ENCODE measurements around the gene PDXP.

The PDXP gene

DNA sequence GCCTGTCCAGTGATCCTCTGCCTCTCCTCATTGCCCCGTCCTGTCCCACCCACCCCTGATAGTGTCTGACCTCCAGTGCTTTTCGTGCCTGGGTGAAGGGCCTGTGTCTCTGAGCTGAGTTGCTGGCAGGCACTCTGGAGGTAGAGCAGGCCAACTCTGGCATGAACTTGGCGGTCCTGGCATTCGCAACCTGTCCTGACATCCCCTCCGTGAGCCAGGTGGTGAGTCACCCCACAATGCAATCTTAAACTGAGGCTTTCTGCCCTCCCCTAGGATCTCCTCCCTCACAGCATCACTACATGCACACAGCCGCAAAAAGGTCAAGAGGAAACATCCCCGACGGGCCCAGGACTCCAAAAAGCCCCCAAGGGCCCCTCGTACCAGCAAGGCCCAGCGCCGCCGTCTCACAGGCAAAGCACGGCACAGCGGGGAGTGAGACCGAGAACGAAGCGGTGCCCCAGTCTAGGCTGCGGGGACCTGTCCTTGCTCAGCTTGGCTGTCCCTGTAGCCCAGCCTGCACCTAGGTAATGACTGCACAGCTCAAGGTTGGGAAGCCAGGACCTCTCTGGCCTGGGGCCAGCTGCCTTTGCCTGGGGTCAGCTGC is 32.5 kb downstream of the PDXP start:
- TF ChIP-seq EGR1 (IDR thresholded peaks at IDR 0.05) (no peak), TAF1 (IDR thresholded peaks at IDR 0.05; ENCODE audit: low read depth) (no peak), CEBPB (IDR thresholded peaks at IDR 0.05) (no peak)
- TF ChIP-seq, protein P1, sequence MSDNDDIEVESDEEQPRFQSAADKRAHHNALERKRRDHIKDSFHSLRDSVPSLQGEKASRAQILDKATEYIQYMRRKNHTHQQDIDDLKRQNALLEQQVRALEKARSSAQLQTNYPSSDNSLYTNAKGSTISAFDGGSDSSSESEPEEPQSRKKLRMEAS (IDR thresholded peaks at IDR 0.05), result no peak

DNA sequence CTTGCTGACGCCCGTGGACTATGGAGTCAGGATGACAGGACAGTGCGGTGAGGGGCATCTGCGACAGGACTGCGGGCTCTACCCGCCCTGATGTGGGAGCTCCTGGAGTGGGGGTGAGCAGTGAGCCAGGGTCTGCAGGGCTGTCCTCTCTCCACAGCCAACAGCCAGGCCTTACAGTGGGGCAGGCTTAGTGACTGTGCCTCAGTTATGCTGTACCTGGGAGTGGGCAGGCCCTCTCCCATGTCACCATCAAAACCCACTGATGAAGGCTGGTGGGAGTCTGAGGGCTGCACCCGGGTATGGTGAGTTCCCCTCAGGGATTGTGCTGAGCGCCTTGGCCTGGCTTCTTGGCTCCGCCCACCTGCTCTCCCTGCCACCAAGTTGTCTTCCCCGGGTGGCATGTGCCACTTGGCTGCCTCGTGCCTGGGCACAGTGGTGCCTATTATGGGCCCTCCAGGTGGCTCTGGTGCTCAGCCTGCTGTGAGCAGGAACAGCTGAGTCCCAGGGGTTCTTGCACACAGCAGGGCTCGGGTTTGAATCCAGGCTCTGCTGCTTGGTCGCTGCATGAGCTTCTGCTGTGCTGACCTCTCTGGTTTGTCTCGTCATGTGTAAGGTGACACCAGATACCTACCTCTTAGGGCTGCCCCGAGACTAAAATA is 34.2 kb downstream of the PDXP start:
- no peak for TF ChIP-seq CREB1 (IDR thresholded peaks at IDR 0.05; ENCODE audit: low read depth)
- no peak for TF ChIP-seq TEAD4 (IDR thresholded peaks at IDR 0.05)
- TF ChIP-seq, protein P2, sequence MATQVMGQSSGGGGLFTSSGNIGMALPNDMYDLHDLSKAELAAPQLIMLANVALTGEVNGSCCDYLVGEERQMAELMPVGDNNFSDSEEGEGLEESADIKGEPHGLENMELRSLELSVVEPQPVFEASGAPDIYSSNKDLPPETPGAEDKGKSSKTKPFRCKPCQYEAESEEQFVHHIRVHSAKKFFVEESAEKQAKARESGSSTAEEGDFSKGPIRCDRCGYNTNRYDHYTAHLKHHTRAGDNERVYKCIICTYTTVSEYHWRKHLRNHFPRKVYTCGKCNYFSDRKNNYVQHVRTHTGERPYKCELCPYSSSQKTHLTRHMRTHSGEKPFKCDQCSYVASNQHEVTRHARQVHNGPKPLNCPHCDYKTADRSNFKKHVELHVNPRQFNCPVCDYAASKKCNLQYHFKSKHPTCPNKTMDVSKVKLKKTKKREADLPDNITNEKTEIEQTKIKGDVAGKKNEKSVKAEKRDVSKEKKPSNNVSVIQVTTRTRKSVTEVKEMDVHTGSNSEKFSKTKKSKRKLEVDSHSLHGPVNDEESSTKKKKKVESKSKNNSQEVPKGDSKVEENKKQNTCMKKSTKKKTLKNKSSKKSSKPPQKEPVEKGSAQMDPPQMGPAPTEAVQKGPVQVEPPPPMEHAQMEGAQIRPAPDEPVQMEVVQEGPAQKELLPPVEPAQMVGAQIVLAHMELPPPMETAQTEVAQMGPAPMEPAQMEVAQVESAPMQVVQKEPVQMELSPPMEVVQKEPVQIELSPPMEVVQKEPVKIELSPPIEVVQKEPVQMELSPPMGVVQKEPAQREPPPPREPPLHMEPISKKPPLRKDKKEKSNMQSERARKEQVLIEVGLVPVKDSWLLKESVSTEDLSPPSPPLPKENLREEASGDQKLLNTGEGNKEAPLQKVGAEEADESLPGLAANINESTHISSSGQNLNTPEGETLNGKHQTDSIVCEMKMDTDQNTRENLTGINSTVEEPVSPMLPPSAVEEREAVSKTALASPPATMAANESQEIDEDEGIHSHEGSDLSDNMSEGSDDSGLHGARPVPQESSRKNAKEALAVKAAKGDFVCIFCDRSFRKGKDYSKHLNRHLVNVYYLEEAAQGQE (IDR thresholded peaks at IDR 0.05; ENCODE audit: low read depth), result no peak
- TF ChIP-seq YY1 (IDR thresholded peaks at IDR 0.05; ENCODE audit: low read depth), result no peak
- TF ChIP-seq CEBPB (IDR thresholded peaks at IDR 0.05), result no peak
- no peak for TF ChIP-seq RAD21 (IDR thresholded peaks at IDR 0.05; ENCODE audit: low read depth)
- no peak for TF ChIP-seq TCF12 (IDR thresholded peaks at IDR 0.05; ENCODE audit: low read depth)
- TF ChIP-seq, protein P1 (IDR thresholded peaks at IDR 0.05), result no peak
- TF ChIP-seq, protein P3, sequence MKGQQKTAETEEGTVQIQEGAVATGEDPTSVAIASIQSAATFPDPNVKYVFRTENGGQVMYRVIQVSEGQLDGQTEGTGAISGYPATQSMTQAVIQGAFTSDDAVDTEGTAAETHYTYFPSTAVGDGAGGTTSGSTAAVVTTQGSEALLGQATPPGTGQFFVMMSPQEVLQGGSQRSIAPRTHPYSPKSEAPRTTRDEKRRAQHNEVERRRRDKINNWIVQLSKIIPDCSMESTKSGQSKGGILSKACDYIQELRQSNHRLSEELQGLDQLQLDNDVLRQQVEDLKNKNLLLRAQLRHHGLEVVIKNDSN (IDR thresholded peaks at IDR 0.05), result no peak
- TF ChIP-seq ZBTB7A (IDR thresholded peaks at IDR 0.05; ENCODE audit: low read depth), result no peak
- TF ChIP-seq EP300 (IDR thresholded peaks at IDR 0.05; ENCODE audit: borderline replicate concordance), result no peak
- no peak for TF ChIP-seq NFIC (IDR thresholded peaks at IDR 0.05)
- TF ChIP-seq FOXM1 (IDR thresholded peaks at IDR 0.05; ENCODE audit: borderline replicate concordance, low read depth), result no peak
- TF ChIP-seq TAF1 (IDR thresholded peaks at IDR 0.05; ENCODE audit: low read depth), result no peak
- TF ChIP-seq EGR1 (IDR thresholded peaks at IDR 0.05), result no peak

DNA sequence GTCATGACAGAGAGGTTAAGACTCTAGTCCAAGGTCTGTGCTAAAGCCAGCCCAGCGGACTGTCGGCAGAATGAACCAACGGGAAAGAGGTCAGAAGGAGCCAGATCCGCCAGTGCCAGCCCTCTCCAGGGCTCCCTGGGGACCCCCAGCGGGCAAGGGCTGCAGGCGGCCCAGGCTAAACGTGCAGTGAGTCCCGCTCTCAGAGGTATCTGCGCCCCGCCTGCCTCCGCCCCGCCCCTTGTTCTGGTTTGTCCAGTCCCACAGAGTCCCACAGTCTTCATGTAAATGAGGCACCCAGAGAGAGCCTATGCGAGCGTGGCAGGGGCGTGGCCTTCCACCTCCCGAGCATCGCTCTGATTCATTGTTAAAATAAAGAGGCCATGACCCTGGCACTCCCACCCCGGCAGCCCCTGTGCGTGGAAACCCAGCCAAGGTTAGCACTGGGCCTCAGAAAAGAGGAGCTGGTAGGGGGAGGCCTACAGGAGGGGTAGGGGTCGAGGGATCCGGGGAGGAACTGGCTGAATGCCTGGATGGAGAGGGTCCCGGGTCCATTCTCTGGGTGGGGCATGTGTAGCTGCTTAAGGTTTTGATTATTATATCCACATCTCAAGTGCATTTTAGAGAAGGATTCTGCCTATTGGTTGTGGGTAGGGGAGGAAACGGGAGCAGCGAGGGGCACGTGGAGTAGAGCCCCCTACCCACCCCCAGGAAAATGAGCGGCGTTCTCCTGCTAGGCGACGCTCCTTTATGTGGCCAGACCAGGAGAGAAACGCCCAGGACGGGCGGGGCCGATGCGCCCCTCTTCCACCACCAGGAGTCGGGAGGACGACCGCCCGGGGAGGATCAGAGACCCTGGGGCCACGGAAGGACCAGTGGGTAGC is 38.4 kb downstream of the PDXP start, which contains the start of gene TRIOBP:
Gene TRIOBP, plus strand, starts transcription at position 392 of the 881 bp plus-strand sequence. CDS start 4,318 bp downstream, outside the sequence.
- peak; percentile 37 for TF ChIP-seq RAD21 (IDR thresholded peaks at IDR 0.05; ENCODE audit: low read depth)
- no peak for TF ChIP-seq YY1 (IDR thresholded peaks at IDR 0.05; ENCODE audit: low read depth)
- TF ChIP-seq CREB1 (IDR thresholded peaks at IDR 0.05; ENCODE audit: low read depth), result no peak
- TF ChIP-seq, protein P1 (IDR thresholded peaks at IDR 0.05), result peak; percentile 6; the same call in 1 of the 2 replicates
- TF ChIP-seq CEBPB (IDR thresholded peaks at IDR 0.05), result no peak
- TF ChIP-seq TEAD4 (IDR thresholded peaks at IDR 0.05), result peak; percentile 7; the same call in 1 of the 2 replicates
- no peak for TF ChIP-seq FOXM1 (IDR thresholded peaks at IDR 0.05; ENCODE audit: borderline replicate concordance, low read depth)
- TF ChIP-seq ZBTB7A (IDR thresholded peaks at IDR 0.05; ENCODE audit: low read depth), result peak; percentile 96

DNA sequence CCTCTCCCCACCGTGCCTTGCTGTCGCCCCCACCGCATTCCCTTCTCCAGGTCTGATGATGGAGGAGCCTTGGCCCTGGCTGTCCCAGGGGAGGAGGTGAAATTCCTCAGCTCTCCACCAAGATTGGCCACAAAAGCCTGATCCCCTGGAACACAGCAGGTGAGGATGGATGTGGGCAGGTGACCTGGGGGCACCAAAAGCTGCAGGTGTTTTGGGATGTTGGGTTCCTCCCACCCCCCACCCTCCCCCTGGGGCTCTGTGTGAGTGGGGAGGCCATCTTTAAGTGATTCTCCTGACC is 39.0 kb downstream of the PDXP start:
- TF ChIP-seq CREB1 (IDR thresholded peaks at IDR 0.05; ENCODE audit: low read depth) (no peak), NFIC (IDR thresholded peaks at IDR 0.05) (no peak), TAF1 (IDR thresholded peaks at IDR 0.05; ENCODE audit: low read depth) (no peak), EGR1 (IDR thresholded peaks at IDR 0.05) (no peak), EP300 (IDR thresholded peaks at IDR 0.05; ENCODE audit: borderline replicate concordance) (no peak), YY1 (IDR thresholded peaks at IDR 0.05; ENCODE audit: low read depth) (no peak), TEAD4 (IDR thresholded peaks at IDR 0.05) (no peak), ZBTB7A (IDR thresholded peaks at IDR 0.05; ENCODE audit: low read depth) (no peak), FOXM1 (IDR thresholded peaks at IDR 0.05; ENCODE audit: borderline replicate concordance, low read depth) (no peak), CEBPB (IDR thresholded peaks at IDR 0.05) (no peak), TCF12 (IDR thresholded peaks at IDR 0.05; ENCODE audit: low read depth) (no peak), RAD21 (IDR thresholded peaks at IDR 0.05; ENCODE audit: low read depth) (no peak)
- TF ChIP-seq, protein P3 (IDR thresholded peaks at IDR 0.05), result no peak
- TF ChIP-seq, protein P1 (IDR thresholded peaks at IDR 0.05), result no peak
- TF ChIP-seq, protein P2 (IDR thresholded peaks at IDR 0.05; ENCODE audit: low read depth), result no peak
